ENCODE data around the gene GMDS. TPM values are rescaled to one million over a fixed set of nuclear protein-coding genes. Genes with fewer than 3 reads are reported as not detected.

GMDS gene
- total and polyA plus RNA-seq, 2 donors (not counting 3 experiments of a cell fraction or from before 2014, with no cell fraction given), result 9.8 to 23.5 TPM

DNA sequence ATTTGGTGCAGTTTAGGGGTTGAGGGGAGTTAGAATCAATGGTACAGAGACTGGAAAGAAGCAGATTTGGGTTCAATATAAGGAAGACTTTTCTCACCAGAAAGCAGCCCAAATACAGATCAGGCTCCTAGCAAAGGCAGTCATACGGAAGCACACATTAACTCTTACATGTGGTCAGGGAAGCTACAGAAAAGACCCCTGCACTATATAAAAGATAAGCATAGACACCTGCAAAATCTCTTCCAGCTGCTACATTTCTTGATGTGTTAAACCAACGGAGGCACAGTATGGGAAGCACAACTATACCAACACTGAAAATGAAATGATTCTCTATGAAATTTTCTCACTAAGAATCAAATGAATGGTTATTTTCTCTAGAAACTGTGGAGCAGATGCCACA, 150.8 kb downstream of the GMDS start:
- Histone ChIP-seq H3K27me3 (ENCODE audit: control insufficient read depth in 2 of 2, insufficient read depth in 2 of 2, low read length in 2 of 2) (no peaks in the 10 kb centered on the region), H3K79me2 (ENCODE audit: control insufficient read depth, insufficient read depth, low read length) (no peaks in the 10 kb centered on the region), H3K4me1 (ENCODE audit: control insufficient read depth, extremely low read depth, insufficient read depth, low read length) (no peaks in the 10 kb centered on the region), H3K9me3 (replicated peaks; ENCODE audit: control insufficient read depth, insufficient read depth, low read length) (no peaks in the 10 kb centered on the region), H3K4me2 (ENCODE audit: insufficient read depth, low read length) (no peak overlapping the region), H4K20me1 (replicated peaks; ENCODE audit: control insufficient read depth, extremely low read depth, insufficient read depth, low read length) (no peaks in the 10 kb centered on the region), H3K9me1 (replicated peaks; ENCODE audit: control insufficient read depth, extremely low read depth, insufficient read depth, low read length) (no peaks in the 10 kb centered on the region), H3K9ac (replicated peaks; ENCODE audit: extremely low read depth, insufficient read depth, low read length) (no peak overlapping the region), H3K4me3 (replicated peaks in 1 of 3; ENCODE audit: insufficient read depth in 1 of 3, low read depth in 1 of 3, low read length in 3 of 3) (no peak overlapping the region), H3K36me3 (ENCODE audit: control insufficient read depth in 2 of 2, extremely low read depth in 1 of 2, insufficient read depth in 2 of 2, low read length in 2 of 2) (no peaks in the 10 kb centered on the region), H3K27ac (ENCODE audit: insufficient read depth, low read depth, low read length) (no peak overlapping the region), H2AFZ (ENCODE audit: low read depth, low read length) (no peak overlapping the region)
- no peak for TF ChIP-seq MYC (IDR thresholded peaks at IDR 0.05; ENCODE audit: low read depth, low read length)
- no peak for TF ChIP-seq GATA2 (IDR thresholded peaks at IDR 0.05; ENCODE audit: insufficient read depth, insufficient read length, low read depth, low read length)
- no peak for TF ChIP-seq EZH2 (IDR thresholded peaks at IDR 0.05; ENCODE audit: borderline replicate concordance, low read depth, low read length, severe bottlenecking)
- no peak for TF ChIP-seq JUN (IDR thresholded peaks at IDR 0.05; ENCODE audit: borderline replicate concordance, insufficient read depth, insufficient read length, low read depth)
- TF ChIP-seq, protein P1, sequence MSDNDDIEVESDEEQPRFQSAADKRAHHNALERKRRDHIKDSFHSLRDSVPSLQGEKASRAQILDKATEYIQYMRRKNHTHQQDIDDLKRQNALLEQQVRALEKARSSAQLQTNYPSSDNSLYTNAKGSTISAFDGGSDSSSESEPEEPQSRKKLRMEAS (IDR thresholded peaks at IDR 0.05; ENCODE audit: insufficient read depth, insufficient read length), result no peak
- dilution Hi-C loops (cut with MboI; ENCODE audit: extremely low pct_ligation_motif_present, low sequenced_read_pairs) (no loop called here), intact Hi-C loops (cut with micrococcal nuclease) (no loop called here)
- FAIRE-seq (no peak), DNase-seq (ENCODE audit: low read depth, low spot score) (no peak)
- ChIA-PET POLR2A (no interaction called here), CTCF (interaction anchor here (2.4 kb wide), 1 partner anchor 10 kb away, joined by 7 read pairs; no protein-coding TSS in a partner anchor)
- no TSS peak for BruUV-seq (replicated peaks)

DNA sequence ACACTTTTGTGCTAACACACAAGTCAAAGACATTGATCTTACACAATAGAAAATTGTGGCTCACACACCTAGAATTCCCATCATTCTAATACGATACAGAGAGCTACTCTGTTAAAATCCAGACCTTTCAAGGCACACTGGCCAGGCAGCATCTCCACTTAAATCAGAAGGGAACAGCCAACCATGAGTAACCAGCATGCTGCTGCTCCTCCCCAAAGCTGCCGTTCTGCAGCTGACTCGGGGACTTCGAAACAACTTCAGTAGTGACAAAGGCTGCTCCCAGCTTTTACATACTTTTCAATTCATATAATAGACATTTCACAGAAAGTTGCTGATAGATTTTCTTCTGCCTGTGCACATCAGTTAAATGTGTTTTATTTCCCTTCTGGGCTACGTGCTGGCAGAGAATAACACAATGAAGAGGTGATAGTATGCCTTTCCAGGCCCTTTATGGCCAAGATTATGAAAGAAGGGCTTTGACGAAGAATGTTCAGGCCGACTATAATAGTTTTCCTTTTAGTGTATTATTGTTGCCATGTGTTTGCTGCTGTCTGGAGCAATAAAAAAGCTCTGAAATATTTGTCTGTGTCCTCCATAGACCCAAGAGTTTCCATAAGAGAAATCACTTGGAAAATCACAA, 159.0 kb downstream of the GMDS start:
- Histone ChIP-seq H3K79me2 (ENCODE audit: control insufficient read depth, insufficient read depth, low read length) (no peaks in the 10 kb centered on the region), H3K36me3 (ENCODE audit: control insufficient read depth in 2 of 2, extremely low read depth in 1 of 2, insufficient read depth in 2 of 2, low read length in 2 of 2) (no peaks in the 10 kb centered on the region), H3K9me3 (replicated peaks; ENCODE audit: control insufficient read depth, insufficient read depth, low read length) (no peaks in the 10 kb centered on the region), H3K9ac (replicated peaks; ENCODE audit: extremely low read depth, insufficient read depth, low read length) (no peak overlapping the region), H2AFZ (ENCODE audit: low read depth, low read length) (no peak overlapping the region), H3K4me1 (ENCODE audit: control insufficient read depth, extremely low read depth, insufficient read depth, low read length) (no peaks in the 10 kb centered on the region), H3K27ac (ENCODE audit: insufficient read depth, low read depth, low read length) (no peak overlapping the region), H3K9me1 (replicated peaks; ENCODE audit: control insufficient read depth, extremely low read depth, insufficient read depth, low read length) (no peaks in the 10 kb centered on the region), H3K27me3 (ENCODE audit: control insufficient read depth in 2 of 2, insufficient read depth in 2 of 2, low read length in 2 of 2) (no peaks in the 10 kb centered on the region), H4K20me1 (replicated peaks; ENCODE audit: control insufficient read depth, extremely low read depth, insufficient read depth, low read length) (no peaks in the 10 kb centered on the region), H3K4me2 (ENCODE audit: insufficient read depth, low read length) (no peak overlapping the region), H3K4me3 (replicated peaks in 1 of 3; ENCODE audit: insufficient read depth in 1 of 3, low read depth in 1 of 3, low read length in 3 of 3) (no peak overlapping the region)
- ChIA-PET POLR2A (no interaction called here), CTCF (interaction anchor here (1.2 kb wide), 1 partner anchor 12 kb away, joined by 3 read pairs; no protein-coding TSS in a partner anchor)
- TF ChIP-seq, protein P1 (IDR thresholded peaks at IDR 0.05; ENCODE audit: insufficient read depth, insufficient read length), result no peak
- TF ChIP-seq GATA2 (IDR thresholded peaks at IDR 0.05; ENCODE audit: insufficient read depth, insufficient read length, low read depth, low read length), result no peak
- no peak for TF ChIP-seq MYC (IDR thresholded peaks at IDR 0.05; ENCODE audit: low read depth, low read length)
- TF ChIP-seq EZH2 (IDR thresholded peaks at IDR 0.05; ENCODE audit: borderline replicate concordance, low read depth, low read length, severe bottlenecking), result no peak
- no peak for TF ChIP-seq JUN (IDR thresholded peaks at IDR 0.05; ENCODE audit: borderline replicate concordance, insufficient read depth, insufficient read length, low read depth)
- no peak for TF ChIP-seq POLR2AphosphoS5 (IDR thresholded peaks at IDR 0.05; ENCODE audit: insufficient read depth, low read depth, low read length)
- no peak for TF ChIP-seq POLR2A (IDR thresholded peaks at IDR 0.05; ENCODE audit: low read depth, low read length)
- no peak for TF ChIP-seq FOS (IDR thresholded peaks at IDR 0.05; ENCODE audit: borderline replicate concordance, insufficient read depth, low read length)
- FAIRE-seq (no peak), DNase-seq (ENCODE audit: low read depth, low spot score) (no peak)
- intact Hi-C loops (cut with micrococcal nuclease), result no loop called here
- dilution Hi-C loops (cut with MboI; ENCODE audit: extremely low pct_ligation_motif_present, low sequenced_read_pairs), result no loop called here
- BruUV-seq (replicated peaks), result no TSS peak

Measured in endothelial cell of umbilical vein (primary cell).